K562 (cell line): ENCODE data around the gene DNAJC13. TPM values are rescaled to one million over a fixed set of nuclear protein-coding genes. Genes with fewer than 3 reads are reported as not detected.

ENCODE experiments used
- ATAC-seq: fragments of 200-7000 bp; cut with Tn5 transposase; 3 replicates; pipeline ENCODE4 v1.9.1; 2020; ENCODE audit warnings: moderate library complexity
- BruUV-seq: library from RNA; stranded (reverse); fragments of 400-500 nt; replicated peaks from 2 replicates; lab custom pipeline; 2021; lab: Mats Ljungman, UMichigan
- CTCF ChIA-PET: fragments of 300-600 bp; formaldehyde crosslinking; extraction: SDS; loops from one replicate; lab custom pipeline; 2021; ENCODE audit warnings: low intra/inter-chr PET ratio; lab: Yijun Ruan, JAX
- POLR2A ChIA-PET: fragments of 300-600, 350-650 bp; sonication (Branson Sonifier 250); formaldehyde crosslinking; extraction: SDS; loops from one replicate; lab custom pipeline; 2021; ENCODE audit warnings: antibody characterized with exemption, inconsistent platforms; lab: Yijun Ruan, JAX
- DNase-seq, 4 experiments: peaks; one replicate each; pipeline versions ENCODE4 v3.0.0 to v3.0.0-alpha.2; 2011 to 2018; ENCODE audit warnings: low spot score in 3 of 4, mixed read lengths in 3 of 4; ENCODE audit errors: extremely low read depth in 1 of 4
- FAIRE-seq: peaks from 2 replicates; lab custom pipeline; 2011; peaks lifted over from hg19 to GRCh38; lab: Jason Lieb, UNC
- H2AFZ ChIP-seq: 2 replicates; pipeline ENCODE4 v1.6.0; 2011; ENCODE audit warnings: low read depth, low read length, control low read depth, inconsistent platforms
- H3K27ac ChIP-seq: fragments of 200-600 bp; 3 replicates; pipeline ENCODE4 v1.8.0; 2011; ENCODE audit warnings: low read depth, mild to moderate bottlenecking, control low read depth, inconsistent platforms, low read length, moderate library complexity, mixed read lengths; ENCODE audit errors: extremely low read depth
- H3K27me3 ChIP-seq, 2 experiments: fragments of 300-600 bp in 1 of 2; 2 replicates in 1 of 2; 3 replicates in 1 of 2; pipeline versions ENCODE4 v1.6.0 to v1.8.0; 2011; ENCODE audit warnings: inconsistent platforms in 2 of 2, low read length in 2 of 2, mild to moderate bottlenecking in 1 of 2, mixed read lengths in 1 of 2, moderate library complexity in 1 of 2; ENCODE audit not compliant: control insufficient read depth in 2 of 2, insufficient read depth in 2 of 2
- H3K36me3 ChIP-seq: fragments of 300-600 bp; 3 replicates; pipeline ENCODE4 v1.8.0; 2011; ENCODE audit warnings: mild to moderate bottlenecking, low read length, inconsistent platforms; ENCODE audit not compliant: control insufficient read depth, insufficient read depth
- H3K4me1 ChIP-seq, 2 experiments: fragments of 200-600 bp in 1 of 2; replicated peaks in 1 of 2; 2 replicates in 1 of 2; 3 replicates in 1 of 2; pipeline versions ENCODE4 v1.5.1 to v1.8.0; 2011; ENCODE audit warnings: inconsistent platforms in 2 of 2, low read length in 2 of 2, mild to moderate bottlenecking in 1 of 2, mixed read lengths in 1 of 2, moderate library complexity in 1 of 2; ENCODE audit not compliant: control insufficient read depth in 2 of 2, insufficient read depth in 2 of 2
- H3K4me2 ChIP-seq: 2 replicates; pipeline ENCODE4 v1.6.1; 2011; ENCODE audit warnings: low read length, control low read depth, inconsistent platforms, mixed read lengths; ENCODE audit not compliant: insufficient read depth
- H3K4me3 ChIP-seq: fragments of 200-600 bp; sonication (generic), shearing (Covaris generic); 2 replicates; pipeline ENCODE4 v1.5.1; 2016; ENCODE audit warnings: control low read depth, inconsistent platforms
- H3K79me2 ChIP-seq: fragments of 200-600 bp; 3 replicates; pipeline ENCODE4 v1.8.0; 2011; ENCODE audit warnings: low read length, inconsistent platforms; ENCODE audit not compliant: control insufficient read depth, insufficient read depth
- H3K9ac ChIP-seq, 2 experiments: 2 replicates each; pipeline versions ENCODE4 v1.6.0 to v1.6.1; 2011; ENCODE audit warnings: low read depth in 2 of 2, low read length in 2 of 2, control low read depth in 1 of 2, inconsistent platforms in 1 of 2, mild to moderate bottlenecking in 1 of 2, mixed read lengths in 1 of 2; ENCODE audit not compliant: insufficient read depth in 1 of 2
- H3K9me1 ChIP-seq: one replicate; pipeline ENCODE4 v1.6.0; 2011; ENCODE audit warnings: inconsistent platforms, mild to moderate bottlenecking, low read length, moderate library complexity; ENCODE audit not compliant: control insufficient read depth, insufficient read depth
- H3K9me3 ChIP-seq: replicated peaks from 2 replicates; pipeline ENCODE4 v1.5.1; 2011; ENCODE audit warnings: low read depth, low read length, inconsistent platforms; ENCODE audit not compliant: control insufficient read depth, insufficient read depth
- H4K20me1 ChIP-seq: replicated peaks from 2 replicates; pipeline ENCODE4 v1.6.1; 2011; ENCODE audit warnings: low read length, inconsistent platforms, mixed read lengths; ENCODE audit not compliant: control insufficient read depth, insufficient read depth
- BCL6 ChIP-seq: fragments of 250-450 bp; sonication (Bioruptor Pico); IDR thresholded peaks from 2 replicates; pipeline ENCODE4 v1.4.0; 2020
- GABPB1 ChIP-seq: sonication (generic); formaldehyde crosslinking; IDR thresholded peaks from 2 replicates; pipeline ENCODE4 v1.8.0; 2022; ENCODE audit warnings: mild to moderate bottlenecking, missing genetic modification reagents
- GATA2 ChIP-seq: sonication (generic); formaldehyde crosslinking; IDR thresholded peaks from 2 replicates; pipeline ENCODE4 v1.4.0; 2020; ENCODE audit warnings: mild to moderate bottlenecking, missing genetic modification reagents
- MAZ ChIP-seq, 2 experiments: fragments of 450-650 bp in 1 of 2; sonication (generic) in 1 of 2; formaldehyde crosslinking; IDR thresholded peaks in 1 of 2; conservative IDR thresholded peaks in 1 of 2; 2 replicates each; pipeline versions ENCODE4 v1.4.0 to v1.5.0; 2020; ENCODE audit warnings: mild to moderate bottlenecking in 1 of 2, missing genetic modification reagents in 1 of 2
- MXD1 ChIP-seq: fragments of 250-450 bp; sonication (Bioruptor Pico); IDR thresholded peaks from 2 replicates; pipeline ENCODE4 v1.8.0; 2021; ENCODE audit warnings: borderline replicate concordance, mild to moderate bottlenecking, moderate library complexity; ENCODE audit not compliant: poor library complexity, severe bottlenecking
- NBN ChIP-seq: fragments of 450-650 bp; IDR thresholded peaks from 2 replicates; pipeline ENCODE4 v1.6.1; 2016; ENCODE audit warnings: low read depth, mild to moderate bottlenecking
- NR0B1 ChIP-seq: fragments of 450-650 bp; IDR thresholded peaks from one replicate; pipeline ENCODE4 v1.6.1; 2018; ENCODE audit warnings: mild to moderate bottlenecking, moderate library complexity; ENCODE audit not compliant: partially characterized antibody
- PPARD ChIP-seq: fragments of 250-450 bp; sonication (Bioruptor Pico); IDR thresholded peaks from 2 replicates; pipeline ENCODE4 v1.8.0; 2022; ENCODE audit warnings: inconsistent platforms, mild to moderate bottlenecking, moderate library complexity
- RHOXF2B ChIP-seq: fragments of 250-450 bp; sonication (Bioruptor Pico); conservative IDR thresholded peaks from 2 replicates; pipeline ENCODE4 v1.5.1; 2021
- SMAD1 ChIP-seq: fragments of 150-350 bp; IDR thresholded peaks from 2 replicates; pipeline ENCODE4 v1.6.1; 2014; ENCODE audit warnings: low read length, low read depth; ENCODE audit not compliant: partially characterized antibody
- USF1 ChIP-seq: sonication (generic); formaldehyde crosslinking; IDR thresholded peaks from 2 replicates; pipeline ENCODE4 v1.9.0; 2022; ENCODE audit warnings: mild to moderate bottlenecking, missing genetic modification reagents
- ZNF655 ChIP-seq: fragments of 250-450 bp; sonication (Bioruptor Pico); IDR thresholded peaks from 2 replicates; pipeline ENCODE4 v1.5.0; 2021
- WGBS: fragments of 100-300 bp; shearing (Covaris generic); methylation state at CpG from one replicate; pipeline ENCODE4 v1.1.6; 2016; ENCODE audit warnings: low coverage, mixed read lengths; ENCODE audit not compliant: insufficient coverage; ENCODE audit errors: missing lambda C conversion rate; 5-methylcytosine and 5-hydroxymethylcytosine counted together
- in situ Hi-C: fragments of 300-500 bp; cut with MboI; formaldehyde crosslinking; loops from 4 replicates; pipeline ENCODE4 v1.15.0; 2018; ENCODE audit warnings: inconsistent platforms, mixed read lengths
- intact Hi-C: fragments of 100-400 bp; cut with micrococcal nuclease; formaldehyde crosslinking; loops from 2 replicates; pipeline ENCODE4 v1.14.2; 2022
- polyA plus RNA-seq, 8 experiments: library from polyadenylated mRNA; depleted of rRNA in 4 of 8; stranded (reverse) in 5 of 8; unstranded in 3 of 8; fragments of >200 nt; fragmentation: Nextera tagmentation in 2 of 8; fragmentation: Illumina TruSeq in 1 of 8; extraction: Ambion mirVana in 2 of 8; extraction: Trizol in 1 of 8; gene quantifications; 2 replicates each; pipeline versions ENCODE4 v1.2.1 to v1.2.3, GENCODE V29; 2011 to 2014; ENCODE audit warnings: inconsistent platforms in 1 of 8, missing spikeins in 1 of 8
- total RNA-seq, 7 experiments: library from RNA; depleted of rRNA in 6 of 7; stranded (reverse); fragments of >200 nt in 6 of 7; fragmentation: Illumina TruSeq in 2 of 7; extraction: Trizol in 2 of 7; gene quantifications; 2 replicates each; pipeline versions ENCODE4 v1.2.1 to v1.2.3, GENCODE V29; 2011 to 2021; ENCODE audit warnings: low replicate concordance in 1 of 7

The DNAJC13 gene
- total and polyA plus RNA-seq, 9 of the 15 experiments (the other 6 are each of a cell fraction or from before 2014, with no cell fraction given): 2.9 to 17.1 (median 10.2) TPM

GRCh38 chr3:132554437-132554836 lies 137.1 kb downstream of the DNAJC13 start:
- in situ Hi-C loops (no loop called here), intact Hi-C loops (no loop called here)
- TF ChIP-seq NBN (no peak), BCL6 (no peak), PPARD (CRISPR knock-in tag) (no peak), MXD1 (CRISPR knock-in tag) (no peak), NR0B1 (no peak), RHOXF2B (CRISPR knock-in tag) (no peak), ZNF655 (CRISPR knock-in tag) (no peak), SMAD1 (no peak), MAZ (CRISPR knock-in tag; conservative IDR thresholded peaks at IDR 0.05 in 1 of 2, IDR thresholded peaks at IDR 0.05 in 1 of 2) (no peak), GATA2 (CRISPR knock-in tag) (no peak), USF1 (CRISPR knock-in tag) (no peak), GABPB1 (CRISPR knock-in tag) (no peak)
- ATAC-seq (no peak), FAIRE-seq (no peak), DNase-seq (no peak)
- H3K27ac ChIP-seq: no peak overlapping the region
- no peak overlapping the region for H3K9ac ChIP-seq
- ChIA-PET CTCF (no interaction called here), POLR2A (interaction anchor here (0.7 kb wide), 1 partner anchor 195 kb away, joined by 3 read pairs; no protein-coding TSS in a partner anchor)
- no peaks in the 10 kb centered on the region for H3K9me1 ChIP-seq
- no peak overlapping the region for H3K4me3 ChIP-seq
- peaks cover 5 to 32% of the 10 kb centered on the region in 2 experiments for H3K4me1 ChIP-seq
- H3K9me3 ChIP-seq: no peaks in the 10 kb centered on the region
- BruUV-seq: no TSS peak
- no peak overlapping the region for H3K4me2 ChIP-seq
- H4K20me1 ChIP-seq: no peaks in the 10 kb centered on the region
- no peaks in the 10 kb centered on the region for H3K27me3 ChIP-seq
- H3K79me2 ChIP-seq: no peaks in the 10 kb centered on the region
- 51% methylated on average over 6 of the region's 8 CpGs for WGBS
- H3K36me3 ChIP-seq: no peaks in the 10 kb centered on the region
- no peak overlapping the region for H2AFZ ChIP-seq
